Endothelial cell of umbilical vein (primary cell): ENCODE measurements around the gene PYCR2. TPM values are rescaled to one million over a fixed set of nuclear protein-coding genes. Genes with fewer than 3 reads are reported as not detected.

Experiments
- BruUV-seq: library from RNA; stranded (reverse); fragments of 400-500 nt; replicated peaks from 2 replicates; lab custom pipeline; 2021; lab: Mats Ljungman, UMichigan
- CTCF ChIA-PET: fragments of 300-600, 350-600 bp; sonication (Branson Sonifier 250); formaldehyde crosslinking; loops from one replicate; lab custom pipeline; 2021; ENCODE audit warnings: antibody characterized with exemption, inconsistent platforms; lab: Charles Lee
- POLR2A ChIA-PET: fragments of 300-600, 350-600 bp; sonication (Branson Sonifier 250); formaldehyde crosslinking; loops from one replicate; lab custom pipeline; 2021; ENCODE audit warnings: antibody characterized with exemption, inconsistent platforms; lab: Charles Lee
- DNase-seq: peaks from one replicate; pipeline ENCODE4 v3.0.0-alpha.2; 2011; ENCODE audit warnings: low read depth, low spot score
- FAIRE-seq: peaks from 2 replicates; lab custom pipeline; 2011; peaks lifted over from hg19 to GRCh38; lab: Jason Lieb, UNC
- H2AFZ ChIP-seq: 2 replicates; pipeline ENCODE4 v1.6.0; 2012; ENCODE audit warnings: low read depth, low read length, control low read depth, inconsistent platforms
- H3K27ac ChIP-seq: 2 replicates; pipeline ENCODE4 v1.5.1; 2011; ENCODE audit warnings: low read depth, mild to moderate bottlenecking, control low read depth, low read length, moderate library complexity; ENCODE audit not compliant: insufficient read depth
- H3K27me3 ChIP-seq, 2 experiments: 2 replicates each; pipeline versions ENCODE4 v1.6.0 to v1.6.1; 2011; ENCODE audit warnings: low read length in 2 of 2, mixed read lengths in 1 of 2; ENCODE audit not compliant: control insufficient read depth in 2 of 2, insufficient read depth in 2 of 2
- H3K36me3 ChIP-seq, 2 experiments: 2 replicates in 1 of 2; 3 replicates in 1 of 2; pipeline ENCODE4 v1.5.1; 2011; ENCODE audit warnings: low read length in 2 of 2, mild to moderate bottlenecking in 1 of 2, moderate library complexity in 1 of 2; ENCODE audit not compliant: control insufficient read depth in 2 of 2, insufficient read depth in 2 of 2; ENCODE audit errors: extremely low read depth in 1 of 2
- H3K4me1 ChIP-seq: 3 replicates; pipeline ENCODE4 v1.5.1; 2011; ENCODE audit warnings: mild to moderate bottlenecking, low read length; ENCODE audit not compliant: control insufficient read depth, insufficient read depth; ENCODE audit errors: extremely low read depth
- H3K4me2 ChIP-seq: 2 replicates; pipeline ENCODE4 v1.6.1; 2011; ENCODE audit warnings: low read length, control low read depth, mixed read lengths; ENCODE audit not compliant: insufficient read depth
- H3K4me3 ChIP-seq, 3 experiments: fragments of 200-600 bp in 1 of 3; sonication (generic), shearing (Covaris generic) in 1 of 3; replicated peaks in 1 of 3; 2 replicates each; pipeline ENCODE4 v1.5.1; 2011 to 2016; ENCODE audit warnings: control low read depth in 3 of 3, low read length in 3 of 3, mild to moderate bottlenecking in 2 of 3, inconsistent platforms in 1 of 3, low read depth in 1 of 3, moderate library complexity in 1 of 3; ENCODE audit not compliant: insufficient read depth in 1 of 3
- H3K79me2 ChIP-seq: 2 replicates; pipeline ENCODE4 v1.6.0; 2012; ENCODE audit warnings: low read length, inconsistent platforms; ENCODE audit not compliant: control insufficient read depth, insufficient read depth
- H3K9ac ChIP-seq: replicated peaks from 2 replicates; pipeline ENCODE3; 2011; ENCODE audit warnings: low read length, control low read depth; ENCODE audit not compliant: insufficient read depth; ENCODE audit errors: extremely low read depth
- H3K9me1 ChIP-seq: replicated peaks from 3 replicates; pipeline ENCODE4 v1.6.0; 2011; ENCODE audit warnings: mild to moderate bottlenecking, low read length; ENCODE audit not compliant: control insufficient read depth, insufficient read depth; ENCODE audit errors: extremely low read depth
- H3K9me3 ChIP-seq: replicated peaks from 2 replicates; pipeline ENCODE4 v1.5.1; 2012; ENCODE audit warnings: low read length, inconsistent platforms; ENCODE audit not compliant: control insufficient read depth, insufficient read depth
- H4K20me1 ChIP-seq: replicated peaks from 2 replicates; pipeline ENCODE3; 2011; ENCODE audit warnings: mild to moderate bottlenecking, low read length; ENCODE audit not compliant: control insufficient read depth, insufficient read depth; ENCODE audit errors: extremely low read depth
- CTCF ChIP-seq, 2 donors: IDR thresholded peaks; 1 replicate in 1 of 2; 2 replicates in 1 of 2; pipeline ENCODE4 v1.5.1; 2011; ENCODE audit warnings: low read length in 2 of 2, mild to moderate bottlenecking in 2 of 2, moderate library complexity in 2 of 2, control low read depth in 1 of 2, inconsistent platforms in 1 of 2, low read depth in 1 of 2; ENCODE audit not compliant: insufficient read depth in 1 of 2; ENCODE audit errors: extremely low read depth in 1 of 2
- FOS ChIP-seq: IDR thresholded peaks from 2 replicates; pipeline ENCODE4 v1.6.1; 2011; ENCODE audit warnings: mild to moderate bottlenecking, low read length, moderate library complexity, borderline replicate concordance; ENCODE audit not compliant: insufficient read depth
- JUN ChIP-seq: IDR thresholded peaks from 2 replicates; pipeline ENCODE4 v1.6.1; 2011; ENCODE audit warnings: borderline replicate concordance, low read depth; ENCODE audit not compliant: insufficient read length, insufficient read depth
- POLR2AphosphoS5 ChIP-seq: IDR thresholded peaks from 2 replicates; pipeline ENCODE4 v1.6.1; 2012; ENCODE audit warnings: low read depth, mild to moderate bottlenecking, control low read depth, low read length, moderate library complexity; ENCODE audit not compliant: insufficient read depth
- dilution Hi-C: fragments of 300-500 bp; cut with MboI; formaldehyde crosslinking; loops from one replicate; pipeline ENCODE4 v1.15.0; 2019; ENCODE audit warnings: low sequenced_read_pairs; ENCODE audit not compliant: extremely low pct_ligation_motif_present
- intact Hi-C: fragments of 100-400 bp; cut with micrococcal nuclease; formaldehyde crosslinking; loops from one replicate; pipeline ENCODE4 v1.10.0; 2022
- polyA plus RNA-seq, 4 experiments: library from polyadenylated mRNA; depleted of rRNA in 3 of 4; stranded (reverse) in 3 of 4; unstranded in 1 of 4; fragments of >200 nt; gene quantifications; 2 replicates each; pipeline versions ENCODE4 v1.2.1 to v1.2.3, GENCODE V29; 2011 to 2012; ENCODE audit warnings: missing spikeins in 1 of 4
- total RNA-seq: library from RNA; stranded (reverse); gene quantifications from 2 replicates; pipeline ENCODE4 v1.2.3, GENCODE V29; 2021
- TF ChIP-seq, protein P1 (sequence below): IDR thresholded peaks from 2 replicates; pipeline ENCODE4 v1.6.1; 2011; ENCODE audit not compliant: insufficient read depth, insufficient read length

Gene PYCR2
- total and polyA plus RNA-seq, 2 donors (not counting 3 experiments of a cell fraction or from before 2014, with no cell fraction given): 64.6 to 65.1 TPM

- CTCF ChIA-PET: interaction anchor here (1.4 to 2.0 kb wide), 2 partner anchors 10 to 13 kb away, joined by 3 to 5 read pairs; no protein-coding TSS in a partner anchor
- no peaks in the 10 kb centered on the region for H3K36me3 ChIP-seq
- BruUV-seq: no TSS peak
- no peaks in the 10 kb centered on the region for H3K27me3 ChIP-seq
- intact Hi-C loops: no loop called here
- TF ChIP-seq FOS (peak; percentile 60), POLR2AphosphoS5 (no peak), CTCF (IDR thresholded peaks at IDR 0.05; ENCODE audit: extremely low read depth in 1 of 2, insufficient read depth in 1 of 2, low read depth in 1 of 2, low read length in 2 of 2) (no peak), JUN (peak; percentile 2)
- TF ChIP-seq, protein P1, sequence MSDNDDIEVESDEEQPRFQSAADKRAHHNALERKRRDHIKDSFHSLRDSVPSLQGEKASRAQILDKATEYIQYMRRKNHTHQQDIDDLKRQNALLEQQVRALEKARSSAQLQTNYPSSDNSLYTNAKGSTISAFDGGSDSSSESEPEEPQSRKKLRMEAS: no peak
- DNase-seq (no peak), FAIRE-seq (no peak)
- H3K4me2 ChIP-seq: no peak overlapping the region
- H3K4me3 ChIP-seq: no peak overlapping the region
- no peaks in the 10 kb centered on the region for H3K4me1 ChIP-seq
- no peak overlapping the region for H3K9ac ChIP-seq
- dilution Hi-C loops: no loop called here
- H3K9me3 ChIP-seq: no peaks in the 10 kb centered on the region
- no peak overlapping the region for H2AFZ ChIP-seq
- POLR2A ChIA-PET: no interaction called here
- no peaks in the 10 kb centered on the region for H4K20me1 ChIP-seq
- H3K79me2 ChIP-seq: no peaks in the 10 kb centered on the region
- no peak overlapping the region for H3K27ac ChIP-seq
- H3K9me1 ChIP-seq: no peaks in the 10 kb centered on the region
Measured at GRCh38 chr1:225933072-225933471, 9.0 kb upstream of the PYCR2 start.
